ENCODE data around the gene FHIT.

The FHIT gene

DNA sequence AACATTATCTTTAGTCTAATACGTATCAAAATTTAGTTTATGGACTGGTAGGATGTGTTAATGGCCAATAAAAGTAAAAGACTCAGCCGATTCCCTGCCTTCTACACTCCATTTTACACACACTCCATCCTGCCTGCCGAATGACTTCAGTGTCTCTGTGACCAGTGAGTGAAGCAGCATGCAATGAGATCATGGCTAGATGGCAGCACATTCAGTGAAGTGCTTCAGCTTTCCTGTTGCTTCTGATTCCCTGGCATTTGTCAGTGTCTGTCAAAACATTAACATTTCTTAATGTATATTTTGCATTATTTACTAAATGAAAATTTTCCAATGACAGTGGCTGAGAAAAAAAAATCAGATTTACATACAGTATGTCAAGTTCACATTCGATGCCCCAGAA lies 412.0 kb downstream of the FHIT start:
- DNase-seq (ENCODE audit: low read depth), result no peak

DNA sequence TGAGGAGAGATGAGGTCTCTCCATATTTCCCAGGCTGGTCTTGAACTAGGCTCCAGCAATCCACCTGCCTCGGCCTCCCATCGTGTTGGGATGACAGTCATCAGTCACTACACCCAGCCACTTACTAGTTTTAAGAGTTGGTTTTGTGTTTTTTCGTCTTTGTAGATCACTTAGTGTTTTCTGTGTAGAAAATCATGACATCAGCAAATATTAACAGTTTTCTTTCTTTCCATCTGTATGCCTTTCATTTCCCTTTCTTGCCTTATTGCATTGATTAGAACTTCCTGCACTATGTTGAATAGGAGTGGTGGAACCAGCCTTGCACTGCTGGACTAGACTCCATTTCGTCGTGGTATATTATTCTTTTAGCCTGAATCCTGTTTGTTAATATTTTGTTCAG lies 415.5 kb downstream of the FHIT start:
- no peak for DNase-seq (ENCODE audit: low read depth)

DNA sequence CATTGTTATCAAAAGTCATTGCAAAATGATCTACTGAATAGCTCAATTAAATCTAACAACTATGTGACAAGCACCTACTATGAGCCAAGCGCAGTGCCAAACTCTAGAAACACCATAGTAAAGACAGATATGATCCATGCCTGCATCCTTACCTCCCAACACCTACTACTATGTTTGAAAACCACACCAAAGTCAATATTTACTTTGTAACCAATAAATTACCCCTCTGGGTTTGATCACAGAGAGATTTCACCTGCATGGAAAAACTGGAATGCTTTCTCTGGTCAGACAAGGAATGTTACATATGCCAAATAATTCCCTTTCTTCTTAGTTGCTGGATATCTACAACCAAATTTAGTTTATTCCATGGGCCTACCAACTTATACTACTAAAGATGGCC lies 422.2 kb downstream of the FHIT start:
- no peak for DNase-seq (ENCODE audit: low read depth)

DNA sequence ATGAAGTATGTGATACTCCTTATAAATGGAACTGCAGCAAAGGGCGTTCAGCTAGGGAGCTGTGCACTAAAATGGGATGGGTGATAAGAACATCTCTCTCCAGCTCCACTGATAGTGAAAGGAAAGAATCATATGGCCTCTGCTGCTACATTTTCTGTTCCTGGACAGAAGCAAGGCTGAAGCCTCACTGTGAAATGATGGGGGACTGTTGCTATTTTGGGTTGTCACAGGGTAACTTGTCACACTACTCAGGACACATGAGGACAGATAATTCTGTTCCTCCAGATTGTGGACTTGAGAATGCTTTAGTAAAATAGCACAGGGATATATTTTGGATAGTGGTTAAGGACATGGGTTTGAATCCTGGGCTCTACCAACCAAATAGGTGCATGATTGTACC lies 423.6 kb downstream of the FHIT start:
- DNase-seq (ENCODE audit: low read depth), result no peak

DNA sequence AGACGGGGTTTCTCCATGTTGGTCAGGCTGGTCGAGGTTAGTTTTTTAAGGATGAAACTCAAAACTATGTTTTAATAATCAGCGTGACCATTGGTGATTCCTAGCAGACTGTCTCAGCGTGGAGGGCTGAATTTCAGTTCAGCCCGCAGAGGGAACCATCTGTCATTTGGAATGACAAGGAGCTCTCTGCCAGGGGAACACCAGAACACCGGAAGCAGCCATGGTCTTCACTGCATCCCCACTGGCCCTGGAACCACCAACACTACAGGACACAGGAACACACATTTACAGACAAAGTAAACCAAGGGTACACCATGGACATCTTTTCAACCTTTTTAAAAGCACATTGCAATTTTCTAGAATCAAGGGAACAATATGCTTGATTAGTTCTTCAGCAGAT lies 424.7 kb downstream of the FHIT start:
- DNase-seq (ENCODE audit: low read depth), result no peak

DNA sequence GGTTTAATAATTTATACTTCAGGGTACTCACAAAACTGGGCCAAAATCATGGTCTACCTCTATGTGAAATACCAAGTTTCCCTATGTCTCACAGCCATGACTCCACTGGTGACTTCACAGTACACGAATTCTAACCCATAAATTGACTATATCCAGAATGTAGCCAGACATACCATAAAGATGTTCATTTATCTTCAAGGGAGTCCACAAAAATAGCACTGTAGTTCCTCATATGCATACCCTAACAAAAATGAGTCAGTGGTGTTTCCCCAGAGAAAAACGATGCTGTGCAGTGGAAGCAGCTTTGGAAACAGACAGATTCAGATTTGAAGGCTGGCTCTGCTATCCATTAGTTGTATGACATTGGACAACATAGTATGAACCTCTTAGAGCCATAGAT lies 438.8 kb downstream of the FHIT start:
- DNase-seq (ENCODE audit: low read depth), result no peak

DNA sequence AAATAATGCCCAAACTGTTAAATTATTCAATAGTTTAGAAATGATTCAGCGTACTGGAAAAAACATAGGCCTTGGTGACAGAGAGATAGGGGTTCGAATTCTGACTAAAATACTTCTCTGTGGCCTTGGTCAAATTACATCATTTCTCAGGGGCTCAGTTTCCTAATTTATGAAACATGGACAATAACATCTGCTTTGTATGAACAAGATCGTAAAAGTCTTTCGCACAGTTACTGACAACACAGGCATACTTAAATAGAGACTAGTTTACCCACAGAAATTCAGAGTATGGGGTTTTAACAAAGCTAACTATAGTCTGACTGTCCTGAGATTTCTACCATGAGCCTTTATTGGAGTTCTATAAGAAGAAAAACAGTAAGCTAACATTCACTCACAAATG lies 440.4 kb downstream of the FHIT start:
- no peak for DNase-seq (ENCODE audit: low read depth)

DNA sequence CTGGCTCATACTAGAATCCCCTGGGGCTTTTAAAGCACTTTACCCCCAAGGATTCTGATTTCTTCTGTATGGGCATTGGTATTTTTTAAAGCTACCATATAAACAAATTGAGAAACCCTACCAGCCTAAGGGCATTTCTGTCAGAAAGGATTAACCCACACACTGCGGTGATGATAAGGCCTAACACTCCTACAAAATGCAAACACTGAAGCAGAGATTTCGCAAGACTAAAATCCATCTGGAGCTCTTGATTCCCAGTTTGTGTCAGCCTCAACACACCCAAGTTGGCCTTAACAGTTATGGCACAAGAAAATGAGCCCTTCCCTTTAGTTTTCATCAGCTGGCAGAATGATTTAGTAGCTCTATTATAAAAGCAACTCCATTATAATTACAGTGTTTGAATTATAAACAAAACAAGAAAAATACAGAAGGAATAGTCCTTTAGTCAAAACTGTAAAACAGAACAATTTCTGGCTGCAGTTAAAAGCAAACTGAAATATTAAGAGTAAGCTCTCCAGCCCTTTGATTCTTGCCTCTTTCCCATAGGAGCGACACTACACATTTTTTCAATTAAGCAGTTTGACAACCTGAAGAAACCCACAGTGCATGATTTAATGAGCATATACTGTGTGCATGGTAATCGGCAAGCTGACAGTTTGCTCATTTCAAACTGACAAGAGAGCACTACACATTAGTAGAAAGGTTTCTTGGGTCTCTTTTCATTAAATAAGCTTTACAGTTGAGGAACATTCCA lies 441.2 kb downstream of the FHIT start:
- DNase-seq (ENCODE audit: low read depth), result no peak

DNA sequence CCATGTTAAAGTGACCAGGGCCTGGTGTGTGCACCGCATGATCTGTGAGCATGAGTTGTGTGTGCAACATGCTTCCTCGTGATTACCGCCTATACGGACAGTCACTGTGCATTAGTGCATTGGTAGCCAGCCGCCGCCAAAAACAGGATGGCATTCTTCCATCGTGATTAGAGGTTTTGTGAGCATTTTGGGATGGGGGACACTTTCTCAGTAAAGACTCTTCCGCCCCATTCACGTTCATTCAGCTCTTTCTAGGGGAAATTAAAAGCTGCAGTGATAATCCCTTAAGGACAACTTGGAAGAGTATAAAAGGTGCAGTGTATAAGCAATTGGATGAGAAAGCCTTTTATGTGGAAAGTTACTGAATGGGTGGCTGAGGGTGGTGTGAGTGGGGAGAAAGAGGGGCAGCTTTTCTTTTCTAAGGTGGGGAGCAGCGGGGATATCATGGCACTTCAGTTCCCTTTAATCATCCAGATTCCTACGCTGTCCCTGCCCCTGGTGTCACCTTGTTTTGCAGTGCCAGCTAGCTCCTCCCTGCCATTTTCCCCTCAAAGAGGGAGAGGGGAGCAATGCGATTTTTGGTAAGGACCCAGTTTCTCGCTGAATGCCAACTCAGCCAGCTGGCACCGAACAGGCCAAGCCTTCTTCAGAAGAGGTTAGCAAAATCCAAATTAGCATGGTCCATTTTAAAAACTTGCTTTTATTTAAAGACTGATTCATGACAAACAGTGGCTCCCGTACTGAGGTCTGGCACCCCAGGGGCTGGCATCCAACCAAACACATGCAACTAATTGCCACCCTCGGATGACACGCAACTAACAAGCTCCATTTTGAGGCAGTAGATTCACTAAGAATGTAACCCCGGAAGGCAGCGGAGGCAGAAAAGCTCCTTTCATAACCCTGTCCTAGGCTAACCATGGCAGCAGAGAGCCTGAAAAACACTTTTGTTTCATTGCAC lies 447.8 kb downstream of the FHIT start:
- no peak for DNase-seq (ENCODE audit: low read depth)

DNA sequence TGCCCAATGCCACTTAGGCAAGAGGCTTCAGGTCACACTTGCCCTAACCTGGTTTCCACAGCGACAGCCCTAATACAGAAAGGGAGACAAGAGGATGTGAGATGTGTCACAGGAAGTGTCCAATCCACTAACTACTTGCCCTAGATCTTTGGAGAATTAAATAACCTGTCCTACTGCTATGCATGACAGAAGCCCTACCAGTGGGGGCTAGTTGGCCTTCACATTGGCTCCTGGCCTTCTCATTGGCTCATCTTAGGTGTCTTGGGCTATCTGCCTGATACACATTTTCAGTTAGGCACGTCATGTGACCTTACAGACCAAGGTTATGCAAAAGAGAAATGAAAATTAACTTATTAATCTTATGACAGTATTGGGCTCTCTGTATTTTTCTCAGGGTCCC lies 449.9 kb downstream of the FHIT start:
- DNase-seq (ENCODE audit: low read depth), result no peak

DNA sequence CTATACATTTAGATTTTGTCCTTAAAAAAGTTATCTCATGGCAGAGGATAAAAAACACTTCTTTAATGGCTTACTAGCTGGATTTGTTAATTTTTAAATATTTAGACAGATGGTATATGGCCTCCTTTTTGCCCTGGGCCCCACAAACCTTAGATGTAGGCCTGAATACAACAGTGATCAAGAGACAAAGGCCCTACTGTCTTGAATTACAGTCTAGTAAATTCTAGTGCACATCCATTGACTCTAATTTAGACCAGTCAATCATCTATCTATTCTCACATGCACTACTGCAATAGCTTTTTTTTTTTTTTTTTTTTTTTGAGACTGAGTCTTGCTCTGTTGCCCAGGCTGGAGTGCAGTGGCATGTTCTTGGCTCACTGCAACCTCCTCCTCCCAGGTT lies 452.8 kb downstream of the FHIT start:
- no peak for DNase-seq (ENCODE audit: low read depth)

DNA sequence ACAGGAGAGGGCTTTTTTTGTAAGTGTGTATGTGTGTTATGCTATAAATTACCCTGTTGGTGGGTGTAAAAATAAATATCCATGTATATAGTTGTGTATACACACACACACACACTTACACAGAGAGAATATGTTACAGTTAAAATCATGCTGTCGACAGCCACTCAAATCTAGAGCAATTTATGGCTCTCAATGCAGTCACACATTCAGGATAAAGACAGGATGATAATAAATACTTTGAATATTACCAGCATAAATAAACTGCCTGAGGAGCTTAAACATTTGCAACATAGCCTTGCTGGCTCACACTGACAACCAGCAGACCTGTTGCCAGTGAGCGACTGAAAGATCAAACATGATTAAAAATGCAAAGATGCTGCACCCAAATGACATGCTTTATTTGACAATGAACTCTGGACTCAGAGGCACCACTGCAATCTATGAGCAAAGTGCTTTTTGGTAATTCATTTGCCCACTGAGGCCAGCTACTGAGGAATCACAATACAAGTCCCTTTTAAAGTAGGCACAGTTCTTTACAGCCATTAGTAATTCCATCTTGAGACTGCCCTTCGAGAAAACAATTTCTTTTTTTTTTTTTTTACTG lies 458.9 kb downstream of the FHIT start:
- DNase-seq (ENCODE audit: low read depth), result no peak

DNA sequence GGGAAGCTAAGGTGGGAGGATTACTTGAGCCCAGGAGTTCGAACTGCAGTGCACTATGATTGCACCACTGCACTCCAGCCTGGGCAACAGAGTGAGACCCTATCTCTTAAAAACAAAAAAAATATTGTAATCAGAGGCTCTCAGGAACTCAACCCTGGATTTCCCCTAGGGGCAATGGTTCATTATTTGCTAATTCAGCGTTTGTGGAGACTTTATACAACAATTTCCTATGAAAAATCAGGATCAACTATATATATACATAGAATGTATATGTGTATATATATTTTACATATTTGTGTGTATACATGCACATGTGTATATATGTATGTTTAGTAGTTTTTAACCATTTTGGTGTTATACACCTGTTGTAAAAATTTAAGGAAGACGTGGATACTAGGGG lies 463.1 kb downstream of the FHIT start:
- no peak for DNase-seq (ENCODE audit: low read depth)

DNA sequence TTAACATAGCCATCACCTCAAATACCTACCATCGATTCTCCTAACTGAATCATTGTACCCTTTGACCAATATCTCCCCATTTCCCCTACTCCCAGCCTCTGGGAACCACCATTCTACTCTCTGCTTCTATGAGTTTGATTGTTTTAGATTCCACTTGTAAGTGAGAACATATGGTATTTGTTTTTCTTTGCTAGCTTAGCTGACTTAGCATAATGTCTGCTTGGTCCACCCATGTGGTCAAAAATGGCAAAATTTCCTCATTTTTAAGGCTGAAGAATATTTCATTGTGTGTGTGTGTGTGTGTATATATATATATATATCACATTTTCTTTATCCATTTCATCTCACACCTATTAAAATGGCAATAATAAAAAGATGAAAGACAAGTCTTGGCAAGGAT lies 469.3 kb downstream of the FHIT start:
- DNase-seq (ENCODE audit: low read depth), result no peak

DNA sequence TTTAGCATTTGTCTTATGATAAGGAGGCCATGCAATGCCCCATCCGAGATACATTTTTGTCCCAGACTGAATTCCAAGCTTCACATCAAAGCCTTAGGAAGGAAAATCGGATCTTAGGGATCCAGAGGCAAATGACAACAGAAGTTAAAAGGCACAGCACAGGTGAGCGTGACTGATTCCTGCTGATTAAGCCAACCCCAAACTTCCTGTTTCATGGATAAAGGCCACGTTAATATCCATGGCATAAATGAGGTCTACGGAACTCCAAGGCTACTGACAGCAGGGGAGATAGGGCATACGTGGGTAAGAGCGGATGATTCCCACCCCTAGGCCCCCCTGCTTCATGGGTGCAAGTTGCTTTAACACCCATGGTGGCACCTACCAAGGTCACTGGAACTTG lies 471.6 kb downstream of the FHIT start:
- no peak for DNase-seq (ENCODE audit: low read depth)

DNA sequence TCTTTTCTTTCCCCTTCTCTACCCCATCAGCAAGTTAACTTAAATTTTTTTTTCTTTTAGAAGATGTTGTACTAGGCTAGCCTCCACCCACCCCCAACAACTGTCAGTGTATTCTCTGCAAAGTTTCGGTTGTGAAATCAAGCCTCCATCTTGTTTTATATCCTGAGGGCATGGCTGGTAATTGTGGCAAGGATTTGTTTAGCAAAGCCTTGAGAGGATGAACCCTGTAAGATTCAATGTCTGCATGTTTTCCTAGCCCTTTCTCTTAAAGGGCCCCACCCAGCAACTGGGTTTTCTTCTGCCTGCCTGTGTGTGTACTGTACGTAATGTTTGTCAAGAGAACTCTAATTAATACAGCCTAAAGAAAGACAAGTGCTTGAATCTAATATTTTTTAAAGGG lies 475.3 kb downstream of the FHIT start:
- no peak for DNase-seq (ENCODE audit: low read depth)

DNA sequence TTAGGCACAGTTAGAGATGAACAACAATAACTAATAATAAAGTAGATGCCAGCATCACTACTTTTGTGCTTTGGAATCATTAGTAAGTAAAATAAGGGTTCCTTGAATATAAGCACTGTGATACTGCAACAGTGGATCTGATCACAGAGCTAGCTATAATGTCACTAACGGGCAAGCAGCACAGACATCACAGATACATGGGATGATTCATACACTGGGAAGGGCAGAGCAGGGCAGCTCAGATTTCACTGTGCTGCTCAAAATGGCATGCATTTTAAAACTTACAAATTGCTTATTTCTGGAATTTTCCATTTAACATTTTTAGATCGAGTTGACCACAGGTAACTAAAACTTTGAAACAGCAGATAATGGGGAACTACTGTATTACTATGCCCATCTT lies 476.6 kb downstream of the FHIT start:
- DNase-seq (ENCODE audit: low read depth), result no peak

DNA sequence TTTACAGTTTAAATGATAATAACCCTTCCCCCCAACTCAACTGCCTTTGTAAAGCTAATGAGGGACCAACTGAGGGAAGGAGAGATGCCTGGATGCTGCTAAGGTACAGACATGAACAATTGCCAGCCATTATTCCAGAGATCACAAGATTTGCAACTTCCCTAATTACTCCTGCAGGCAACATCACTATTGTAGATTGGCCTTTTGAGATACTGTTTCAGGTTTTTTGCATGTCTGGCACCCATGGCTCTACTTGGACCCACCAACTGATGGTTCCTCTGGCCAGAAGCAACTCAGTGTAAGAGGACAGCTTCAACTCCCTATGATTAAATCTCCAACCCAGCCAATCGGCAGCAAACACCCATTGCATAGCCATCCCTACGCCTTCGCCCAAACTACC lies 478.7 kb downstream of the FHIT start:
- no peak for DNase-seq (ENCODE audit: low read depth)

DNA sequence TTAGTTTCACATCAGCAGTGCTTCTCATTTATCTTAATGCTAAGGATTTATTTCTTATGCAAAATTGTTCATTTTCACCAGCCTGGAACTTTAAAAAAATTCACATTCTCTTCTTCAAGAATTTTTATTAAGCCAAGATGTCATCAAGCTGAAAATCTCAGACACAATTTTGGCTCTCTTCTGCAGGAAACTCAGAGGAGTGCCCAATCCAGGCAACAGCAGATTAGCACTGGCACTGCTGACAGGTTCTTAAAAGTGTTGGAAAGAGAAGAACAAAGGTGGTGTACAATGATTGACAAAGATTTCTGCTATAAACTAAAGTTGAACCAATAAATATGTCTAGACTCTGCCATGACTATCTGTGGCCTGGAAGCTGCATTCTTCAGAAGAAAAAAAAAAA lies 479.5 kb downstream of the FHIT start:
- no peak for DNase-seq (ENCODE audit: low read depth)

DNA sequence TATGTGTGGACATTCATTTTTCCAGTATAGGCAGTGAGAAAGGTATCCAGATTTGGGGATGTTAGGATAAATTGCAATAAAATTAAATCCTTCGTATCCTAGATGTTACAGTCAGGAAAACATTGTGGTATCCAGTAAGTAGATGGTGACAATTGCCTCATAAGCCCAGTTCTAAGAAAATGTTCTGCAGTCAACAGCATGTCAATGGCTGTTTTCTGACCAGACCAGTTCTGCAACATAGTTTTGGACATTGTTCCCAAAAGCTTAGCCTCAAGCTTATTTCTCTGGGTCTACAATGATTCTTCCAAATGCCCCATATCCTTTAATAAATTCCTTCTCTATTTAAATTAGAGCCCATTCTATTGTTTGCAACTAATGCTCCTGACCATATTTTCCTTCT lies 480.7 kb downstream of the FHIT start:
- no peak for DNase-seq (ENCODE audit: low read depth)

DNA sequence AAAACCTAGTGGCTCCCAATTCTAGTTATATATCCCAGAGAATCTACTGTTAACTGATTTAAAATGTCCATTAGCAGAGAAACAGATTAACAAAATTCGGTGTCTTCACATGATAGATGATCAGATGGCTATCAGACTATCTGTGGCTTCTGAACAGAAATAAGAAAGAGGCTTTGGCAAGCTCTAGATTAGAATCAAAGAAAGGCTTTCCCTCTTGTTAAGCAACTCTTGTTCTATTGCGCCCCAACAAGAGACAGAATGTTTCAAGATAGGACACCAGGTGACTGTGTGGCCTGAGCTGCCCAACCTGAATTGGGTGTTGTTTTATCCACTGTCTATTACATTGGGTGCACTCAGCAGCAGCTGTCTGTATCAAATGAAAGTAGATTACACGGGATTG lies 483.7 kb downstream of the FHIT start:
- no peak for DNase-seq (ENCODE audit: low read depth)

DNA sequence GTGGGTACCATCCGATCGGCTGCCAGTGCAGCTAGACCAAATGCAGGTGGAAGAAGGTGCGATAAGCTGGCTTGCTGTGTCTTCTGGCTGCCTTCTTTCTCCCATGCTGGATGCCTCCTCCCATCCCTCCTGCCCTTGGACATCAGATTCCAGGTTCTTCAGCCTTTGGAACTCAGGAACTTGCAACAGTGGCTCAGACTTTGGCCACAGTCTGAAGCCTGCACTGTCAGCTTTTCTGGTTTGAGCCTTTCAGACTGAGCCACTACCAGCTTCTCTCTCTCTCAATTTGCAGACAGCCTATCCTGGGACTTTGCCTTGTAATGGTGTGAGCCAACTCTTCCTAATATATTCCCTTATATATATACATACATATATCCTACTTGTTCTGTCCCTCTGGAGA lies 485.5 kb downstream of the FHIT start:
- DNase-seq (ENCODE audit: low read depth), result no peak

DNA sequence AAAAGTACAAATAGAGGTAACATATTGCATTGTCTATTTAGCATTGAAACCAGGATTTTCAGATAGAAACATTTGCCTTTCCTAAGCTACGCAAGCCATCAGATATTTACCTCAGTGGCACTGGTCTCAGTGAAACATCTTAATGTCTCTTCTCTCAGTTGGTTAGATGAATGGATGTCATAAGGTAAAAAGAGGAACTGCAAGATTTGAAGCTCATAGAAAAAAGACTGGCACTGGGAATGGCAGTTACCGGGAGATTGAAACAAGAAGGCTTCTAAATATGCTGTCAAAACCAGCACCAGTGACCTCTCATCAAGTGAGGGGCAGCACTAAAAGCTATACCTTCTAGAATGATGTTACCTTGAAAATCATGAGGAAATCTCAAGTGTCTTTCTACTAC lies 486.4 kb downstream of the FHIT start:
- DNase-seq (ENCODE audit: low read depth), result no peak
